H1 (cell line): Measurements from ENCODE around the gene FOXB1. TPM values are rescaled to one million over a fixed set of nuclear protein-coding genes. Genes with fewer than 3 reads are reported as not detected.

Source experiments
- CTCF ChIA-PET: fragments of 300-600 bp; sonication (Branson Sonifier 250); formaldehyde crosslinking; loops from one replicate; lab custom pipeline; 2021; ENCODE audit not compliant: partially characterized antibody; lab: Charles Lee
- POLR2A ChIA-PET: fragments of 300-600 bp; sonication (Branson Sonifier 250); formaldehyde crosslinking; loops from one replicate; lab custom pipeline; 2021; ENCODE audit warnings: inconsistent platforms; ENCODE audit not compliant: partially characterized antibody; lab: Charles Lee
- DNase-seq, 2 experiments: peaks; one replicate each; pipeline versions ENCODE4 v3.0.0 to v3.0.0-alpha.2; 2010 to 2022; ENCODE audit warnings: low spot score in 2 of 2, low read depth in 1 of 2, mixed read lengths in 1 of 2
- FAIRE-seq: peaks from 2 replicates; lab custom pipeline; 2011; peaks lifted over from hg19 to GRCh38; lab: Jason Lieb, UNC
- H2AFZ ChIP-seq: 2 replicates; pipeline ENCODE4 v1.8.1; 2012; ENCODE audit warnings: low read length, inconsistent platforms
- H2AK5ac ChIP-seq: 2 replicates; pipeline ENCODE4 v1.6.1; 2013; ENCODE audit warnings: low read depth, low read length
- H2BK120ac ChIP-seq: replicated peaks from 2 replicates; pipeline ENCODE3; 2013; ENCODE audit warnings: low read depth, low read length, inconsistent platforms
- H2BK12ac ChIP-seq: 2 replicates; pipeline ENCODE4 v1.6.1; 2013; ENCODE audit warnings: low read depth, low read length
- H2BK15ac ChIP-seq: 2 replicates; pipeline ENCODE4 v1.6.1; 2013; ENCODE audit warnings: low read length
- H2BK20ac ChIP-seq: 2 replicates; pipeline ENCODE4 v1.6.1; 2013; ENCODE audit warnings: low read length
- H2BK5ac ChIP-seq: 2 replicates; pipeline ENCODE4 v1.6.1; 2013; ENCODE audit warnings: low read depth, low read length
- H3K14ac ChIP-seq: 2 replicates; pipeline ENCODE4 v1.6.1; 2013; ENCODE audit warnings: inconsistent platforms; ENCODE audit not compliant: insufficient read length
- H3K18ac ChIP-seq: 2 replicates; pipeline ENCODE4 v1.6.1; 2013; ENCODE audit warnings: low read length; ENCODE audit errors: extremely low read depth
- H3K23ac ChIP-seq: 2 replicates; pipeline ENCODE4 v1.6.1; 2013; ENCODE audit warnings: inconsistent platforms; ENCODE audit not compliant: insufficient read length
- H3K23me2 ChIP-seq: 2 replicates; pipeline ENCODE4 v1.6.1; 2013; ENCODE audit warnings: low read depth, low read length
- H3K27ac ChIP-seq: 2 replicates; pipeline ENCODE4 v1.6.1; 2011; ENCODE audit warnings: low read depth, low read length, inconsistent platforms
- H3K27me3 ChIP-seq, 4 experiments: replicated peaks in 1 of 4; 1 replicate in 1 of 4; 2 replicates in 3 of 4; pipeline versions ENCODE4 v1.6.1 to v1.8.1; 2011 to 2013; ENCODE audit warnings: low read length in 3 of 4, mild to moderate bottlenecking in 3 of 4, inconsistent platforms in 2 of 4, mixed read lengths in 2 of 4, moderate library complexity in 1 of 4; ENCODE audit not compliant: control insufficient read depth in 3 of 4, insufficient read depth in 3 of 4; ENCODE audit errors: extremely low read depth in 1 of 4
- H3K36me3 ChIP-seq, 4 experiments: 2 replicates each; pipeline versions ENCODE4 v1.6.1 to v1.8.1; 2011 to 2013; ENCODE audit warnings: mild to moderate bottlenecking in 4 of 4, low read length in 3 of 4, moderate library complexity in 2 of 4, control low read depth in 1 of 4, inconsistent platforms in 1 of 4; ENCODE audit not compliant: insufficient read depth in 4 of 4, control insufficient read depth in 2 of 4
- H3K4ac ChIP-seq: replicated peaks from 2 replicates; pipeline ENCODE3; 2013; ENCODE audit warnings: low read length, low read depth, mixed read lengths, inconsistent platforms; ENCODE audit not compliant: insufficient read length
- H3K4me1 ChIP-seq, 4 experiments: replicated peaks in 1 of 4; 1 replicate in 1 of 4; 2 replicates in 3 of 4; pipeline versions ENCODE4 v1.6.1 to v1.8.1; 2011 to 2013; ENCODE audit warnings: low read length in 3 of 4, inconsistent platforms in 2 of 4, mixed read lengths in 1 of 4; ENCODE audit not compliant: insufficient read depth in 4 of 4, control insufficient read depth in 3 of 4
- H3K4me2 ChIP-seq, 2 experiments: 2 replicates each; pipeline versions ENCODE4 v1.6.1 to v1.8.1; 2011 to 2013; ENCODE audit warnings: low read depth in 2 of 2, low read length in 2 of 2, control low read depth in 1 of 2, inconsistent platforms in 1 of 2, mild to moderate bottlenecking in 1 of 2; ENCODE audit not compliant: insufficient read depth in 1 of 2
- H3K4me3 ChIP-seq, 4 experiments: fragments of 200-600, 300-600 bp in 1 of 4; sonication (generic), shearing (Covaris generic), sonication (Bioruptor Twin) in 1 of 4; 2 replicates each; pipeline versions ENCODE4 v1.5.1 to v1.8.1; 2011 to 2016; ENCODE audit warnings: low read length in 4 of 4, low read depth in 3 of 4, control low read depth in 2 of 4, inconsistent platforms in 2 of 4, mild to moderate bottlenecking in 2 of 4, mixed read lengths in 1 of 4, moderate library complexity in 1 of 4; ENCODE audit not compliant: insufficient read depth in 2 of 4; ENCODE audit errors: extremely low read depth in 1 of 4
- H3K56ac ChIP-seq: replicated peaks from 2 replicates; pipeline ENCODE3; 2013; ENCODE audit warnings: low read depth, mild to moderate bottlenecking, mixed read lengths, low read length, inconsistent platforms; ENCODE audit not compliant: insufficient read length
- H3K79me1 ChIP-seq: 2 replicates; pipeline ENCODE4 v1.6.1; 2013; ENCODE audit warnings: low read depth, low read length, control low read depth
- H3K79me2 ChIP-seq, 2 experiments: 2 replicates each; pipeline versions ENCODE4 v1.6.1 to v1.8.1; 2012 to 2013; ENCODE audit warnings: low read length in 2 of 2, mild to moderate bottlenecking in 2 of 2, inconsistent platforms in 1 of 2; ENCODE audit not compliant: insufficient read depth in 2 of 2, control insufficient read depth in 1 of 2
- H3K9ac ChIP-seq, 4 experiments: replicated peaks in 1 of 4; 1 replicate in 1 of 4; 2 replicates in 3 of 4; pipeline versions ENCODE4 v1.6.1 to v1.8.1; 2011 to 2013; ENCODE audit warnings: low read depth in 3 of 4, low read length in 3 of 4, control low read depth in 2 of 4, mild to moderate bottlenecking in 2 of 4, moderate library complexity in 2 of 4, inconsistent platforms in 1 of 4; ENCODE audit errors: extremely low read depth in 1 of 4
- H3K9me3 ChIP-seq, 2 experiments: 2 replicates each; pipeline versions ENCODE4 v1.6.1 to v1.8.1; 2012 to 2013; ENCODE audit warnings: mild to moderate bottlenecking in 2 of 2, moderate library complexity in 2 of 2, control low read depth in 1 of 2, inconsistent platforms in 1 of 2, low read depth in 1 of 2, low read length in 1 of 2, mixed read lengths in 1 of 2; ENCODE audit not compliant: insufficient read depth in 2 of 2
- H4K20me1 ChIP-seq, 2 experiments: replicated peaks in 1 of 2; 2 replicates each; pipeline versions ENCODE3 to v1.8.1; 2011 to 2013; ENCODE audit warnings: inconsistent platforms in 2 of 2, low read length in 2 of 2, mild to moderate bottlenecking in 1 of 2; ENCODE audit not compliant: insufficient read depth in 2 of 2, control insufficient read depth in 1 of 2
- H4K5ac ChIP-seq: 2 replicates; pipeline ENCODE4 v1.6.1; 2013; ENCODE audit warnings: low read length, low read depth, mixed read lengths, inconsistent platforms; ENCODE audit not compliant: insufficient read length
- H4K8ac ChIP-seq: 2 replicates; pipeline ENCODE4 v1.8.0; 2013; ENCODE audit warnings: mild to moderate bottlenecking, moderate library complexity, low read length, inconsistent platforms; ENCODE audit not compliant: insufficient read depth; ENCODE audit errors: extremely low read depth
- H4K91ac ChIP-seq: replicated peaks from 2 replicates; pipeline ENCODE3; 2013; ENCODE audit warnings: low read length, mixed read lengths, inconsistent platforms; ENCODE audit not compliant: insufficient read length
- CEBPB ChIP-seq: IDR thresholded peaks from 2 replicates; pipeline ENCODE4 v1.6.1; 2012; ENCODE audit warnings: low read depth, low read length
- KDM1A ChIP-seq: fragments of 200-600, 300-600 bp; sonication (generic); IDR thresholded peaks from 2 replicates; pipeline ENCODE4 v1.7.1; 2016; ENCODE audit warnings: mild to moderate bottlenecking, low read length, borderline replicate concordance
- WGBS, 2 experiments: shearing (Covaris generic) in 1 of 2; methylation state at CpG; one replicate each; pipeline versions ENCODE4 v1.1.6 to v1.1.7; 2013 to 2015; ENCODE audit warnings: low lambda C conversion rate in 2 of 2, mixed read lengths in 2 of 2, inconsistent platforms in 1 of 2, low coverage in 1 of 2, missing lambda C conversion rate in 1 of 2; ENCODE audit not compliant: insufficient replicate concordance in 2 of 2, insufficient coverage in 1 of 2, insufficient read length in 1 of 2; ENCODE audit errors: extremely low coverage in 1 of 2, missing lambda C conversion rate in 1 of 2; 5-methylcytosine and 5-hydroxymethylcytosine counted together
- polyA plus RNA-seq, 7 experiments: library from polyadenylated mRNA; depleted of rRNA in 3 of 7; stranded (reverse) in 5 of 7; unstranded in 2 of 7; fragments of >200 nt in 5 of 7; fragments of 200-250 nt in 2 of 7; gene quantifications; 1 replicate in 5 of 7; 2 replicates in 1 of 7; 4 replicates in 1 of 7; pipeline versions ENCODE4 v1.2.1 to v1.2.3, GENCODE V29; 2011 to 2013; ENCODE audit warnings: missing spikeins in 2 of 7, mixed read lengths in 2 of 7
- total RNA-seq: library from RNA; stranded (reverse); fragmentation: NEBNext Ultra II Directional; extraction: Animal tissue kit (Norgen Biotek cat#: 25700); gene quantifications from 2 replicates; pipeline ENCODE4 v1.2.1, GENCODE V29; 2021

Gene FOXB1
- total and polyA plus RNA-seq, 2 of the 8 experiments (the other 6 are each of a cell fraction or from before 2014, with no cell fraction given): 0.92 to 1.5 TPM

- H2AFZ ChIP-seq: no peak overlapping the region
- DNase-seq (no peak), FAIRE-seq (no peak)
- no peak overlapping the region for H4K5ac ChIP-seq
- ChIA-PET CTCF (interaction anchor here (0.9 to 2.2 kb wide), 5 partner anchors 12 to 280 kb away, joined by 3 to 9 read pairs (median 4); no protein-coding TSS in a partner anchor), POLR2A (interaction anchor here (1.2 to 1.5 kb wide), 2 partner anchors 11 to 34 kb away, joined by 3 to 4 read pairs; no protein-coding TSS in a partner anchor)
- H3K14ac ChIP-seq: no peak overlapping the region
- WGBS, 2 experiments: 54% methylated on average over 5 of the region's 5 CpGs; no CpG with 5 or more reads in 1 of the 2 experiments
- H3K27me3 ChIP-seq: no peaks in the 10 kb centered on the region
- H3K9me3 ChIP-seq: peaks cover 1 to 2% of the 10 kb centered on the region in 2 experiments; a peak in 2 of 4 replicates
- no peaks in the 10 kb centered on the region for H4K20me1 ChIP-seq
- H3K36me3 ChIP-seq: no peaks in the 10 kb centered on the region
- H2BK12ac ChIP-seq: no peak overlapping the region
- H2BK5ac ChIP-seq: peak overlapping the region; percentile 15; the same call in 1 of the 2 replicates
- H3K79me1 ChIP-seq: no peaks in the 10 kb centered on the region
- H2BK120ac ChIP-seq: no peak overlapping the region
- H3K18ac ChIP-seq: peak overlapping the region; percentile 5; the same call in 1 of the 2 replicates
- H3K4ac ChIP-seq: no peak overlapping the region
- H3K4me2 ChIP-seq: no peak overlapping the region
- H3K79me2 ChIP-seq: no peaks in the 10 kb centered on the region
- no peak overlapping the region for H3K23ac ChIP-seq
- H4K91ac ChIP-seq: no peak overlapping the region
- no peak overlapping the region for H2BK20ac ChIP-seq
- no peak overlapping the region for H3K9ac ChIP-seq
- no peak overlapping the region for H4K8ac ChIP-seq
- no peaks in the 10 kb centered on the region for H3K23me2 ChIP-seq
- H2BK15ac ChIP-seq: no peak overlapping the region
- H3K56ac ChIP-seq: no peak overlapping the region
- H3K27ac ChIP-seq: no peak overlapping the region
- TF ChIP-seq CEBPB (peak; percentile 84; the same call in 1 of the 2 replicates), KDM1A (no peak)
- no peak overlapping the region for H3K4me3 ChIP-seq
- peaks cover 0 to 8% (median 0%) of the 10 kb centered on the region in 4 experiments; a peak in 3 of 7 replicates for H3K4me1 ChIP-seq
- H2AK5ac ChIP-seq: no peak overlapping the region
Measured at GRCh38 chr15:60044636-60045270, 40.6 kb downstream of the FOXB1 start.
